ENCODE data around the gene ATAD3C. TPM values are rescaled to one million over a fixed set of nuclear protein-coding genes. Genes with fewer than 3 reads are reported as not detected.
"Not testable (repeated sequence)": the region's sequence is repeated elsewhere in the genome, so short reads cannot be mapped to it uniquely, and the experiment has no call there.

Gene ATAD3C
- total RNA-seq, 8 experiments from 2014 or later, result 0.38 to 2.1 (median 0.64) TPM

DNA sequence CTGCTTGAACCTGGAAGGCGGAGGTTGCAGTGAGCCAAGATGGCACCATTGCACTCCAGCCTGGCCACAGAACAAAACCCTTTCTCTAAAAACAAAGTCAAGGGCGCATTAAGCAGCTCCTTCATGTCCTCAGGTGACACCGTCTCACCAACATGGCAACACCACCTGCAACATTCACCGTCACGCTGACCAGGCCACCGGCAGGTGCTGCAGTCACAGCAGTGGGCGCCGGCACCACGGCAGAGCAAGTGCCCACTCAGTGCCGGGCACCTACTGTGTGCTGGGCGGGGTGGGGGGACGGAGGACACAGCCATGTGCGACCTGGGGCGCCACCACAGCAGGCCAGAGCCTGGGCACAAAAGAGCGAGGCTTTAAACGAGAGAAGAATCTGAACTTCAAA lies 34.2 kb downstream of the ATAD3C start:
- in situ Hi-C loops (cut with MboI; ENCODE audit: low pct_unique_long_range_greater_than_20kb in 2 of 9, low sequenced_read_pairs in 9 of 9, unreplicated experiment in 9 of 9), result no loop called here
- 86 to 100% (median 96%) methylated on average over 2 to 5 of the region's 16 CpGs; no CpG with 5 or more reads in 5 of the 10 experiments for WGBS, 10 experiments
- no peak for ATAC-seq (replicated peaks in 6 of 8)
- H3K27ac ChIP-seq, result no peak overlapping the region
- no peak overlapping the region for H3K4me3 ChIP-seq
- no peaks in the 10 kb centered on the region for H3K4me1 ChIP-seq (replicated peaks in 1 of 2)

DNA sequence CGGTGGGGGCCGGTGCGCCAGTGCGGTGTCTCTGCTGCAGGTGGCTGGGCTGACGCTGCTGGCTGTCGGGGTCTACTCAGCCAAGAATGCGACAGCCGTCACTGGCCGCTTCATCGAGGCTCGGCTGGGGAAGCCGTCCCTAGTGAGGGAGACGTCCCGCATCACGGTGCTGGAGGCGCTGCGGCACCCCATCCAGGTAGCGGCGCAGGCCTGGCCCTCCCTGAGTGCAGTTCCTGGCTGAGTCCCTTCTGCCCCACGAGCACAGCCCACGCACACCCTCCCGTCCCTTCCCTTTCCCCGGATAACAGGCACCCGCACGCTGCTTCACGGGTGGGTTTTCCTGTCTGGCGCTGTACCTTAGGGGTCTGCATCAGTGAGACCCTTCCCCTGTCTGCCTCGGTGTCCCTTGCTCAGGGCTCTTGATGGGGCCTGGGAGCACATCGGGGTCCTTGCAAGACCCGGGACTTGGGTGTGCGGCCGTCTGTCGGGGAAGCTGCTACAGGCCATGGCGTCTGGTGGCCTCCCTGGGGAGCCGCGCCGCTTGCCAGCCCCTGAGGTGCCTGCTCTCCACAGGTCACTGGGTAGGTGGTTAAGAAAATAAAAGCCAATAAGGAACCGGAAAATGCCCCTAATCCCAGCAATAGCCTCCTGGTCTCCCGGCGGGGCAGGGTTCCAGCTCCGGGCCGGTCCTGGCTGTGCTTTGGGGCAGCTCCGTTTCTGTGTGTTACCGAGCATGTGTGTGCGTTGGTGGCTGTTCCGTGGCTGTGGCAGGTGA lies 35.7 kb downstream of the ATAD3C start:
- in situ Hi-C loops (cut with MboI; ENCODE audit: low pct_unique_long_range_greater_than_20kb in 2 of 9, low sequenced_read_pairs in 9 of 9, unreplicated experiment in 9 of 9); H3K4me3 ChIP-seq; H3K4me1 ChIP-seq (replicated peaks in 1 of 2); H3K27ac ChIP-seq: not testable (repeated sequence)
- WGBS, 10 experiments, result 100% methylated on average over 2 to 3 of the region's 46 CpGs; no CpG with 5 or more reads in 7 of the 10 experiments
- ATAC-seq (replicated peaks in 6 of 8), result peak in 1 of 8 experiments; percentile 6

DNA sequence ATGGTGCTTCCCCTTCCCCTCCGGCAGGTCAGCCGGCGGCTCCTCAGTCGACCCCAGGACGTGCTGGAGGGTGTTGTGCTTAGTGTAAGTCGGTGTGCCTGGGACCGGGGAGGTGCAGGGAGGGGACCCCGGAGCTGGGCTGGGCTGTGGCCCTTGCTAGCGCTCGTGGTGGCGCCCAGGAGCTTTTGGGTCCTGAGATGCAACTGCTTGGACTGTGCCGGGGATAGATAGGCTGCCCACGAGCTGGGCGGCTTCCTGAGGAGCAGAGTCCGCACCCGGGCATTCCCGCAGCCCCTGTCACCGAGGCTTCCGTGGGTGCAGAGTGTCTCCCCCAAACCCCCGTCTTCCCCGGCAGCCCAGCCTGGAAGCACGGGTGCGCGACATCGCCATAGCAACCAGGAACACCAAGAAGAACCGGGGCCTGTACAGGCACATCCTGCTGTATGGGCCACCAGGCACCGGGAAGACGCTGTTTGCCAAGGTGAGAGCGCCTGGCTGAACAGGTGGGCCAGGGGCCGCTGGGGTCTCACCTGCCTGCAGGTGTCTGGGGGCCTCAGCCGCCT lies 36.3 kb downstream of the ATAD3C start:
- H3K27ac ChIP-seq; H3K4me1 ChIP-seq (replicated peaks in 1 of 2); in situ Hi-C loops (cut with MboI; ENCODE audit: low pct_unique_long_range_greater_than_20kb in 2 of 9, low sequenced_read_pairs in 9 of 9, unreplicated experiment in 9 of 9); ATAC-seq (replicated peaks in 6 of 8); H3K4me3 ChIP-seq: not testable (repeated sequence)
- WGBS, 10 experiments, result 93 to 97% (median 97%) methylated on average over 6 to 8 of the region's 31 CpGs; no CpG with 5 or more reads in 7 of the 10 experiments

DNA sequence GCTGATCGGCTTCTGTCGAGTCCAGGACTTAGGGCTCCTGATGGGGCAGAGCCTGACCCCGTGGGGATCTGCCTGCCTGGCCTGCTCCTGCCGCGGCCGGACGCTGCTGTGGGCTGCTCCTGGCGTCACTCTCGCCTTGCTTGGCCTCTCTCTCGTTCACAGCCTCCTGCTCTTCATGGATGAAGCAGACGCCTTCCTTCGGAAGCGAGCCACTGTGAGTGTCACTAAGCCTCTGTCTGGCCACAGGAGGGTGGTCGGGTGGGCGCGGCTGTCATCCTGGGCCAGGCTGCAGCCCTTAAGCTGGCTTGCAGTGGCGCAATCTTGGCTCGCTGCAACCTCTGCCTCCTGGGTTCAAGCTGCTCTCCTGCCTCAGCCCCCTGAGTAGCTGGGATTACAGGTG lies 38.2 kb downstream of the ATAD3C start:
- Histone ChIP-seq H3K4me3 (no peak overlapping the region), H3K4me1 (replicated peaks in 1 of 2) (no peaks in the 10 kb centered on the region), H3K27ac (no peak overlapping the region)
- in situ Hi-C loops (cut with MboI; ENCODE audit: low pct_unique_long_range_greater_than_20kb in 2 of 9, low sequenced_read_pairs in 9 of 9, unreplicated experiment in 9 of 9), result no loop called here
- WGBS, 10 experiments, result 83 to 100% (median 99%) methylated on average over 5 to 8 of the region's 18 CpGs; no CpG with 5 or more reads in 6 of the 10 experiments
- no peak for ATAC-seq (replicated peaks in 6 of 8)

DNA sequence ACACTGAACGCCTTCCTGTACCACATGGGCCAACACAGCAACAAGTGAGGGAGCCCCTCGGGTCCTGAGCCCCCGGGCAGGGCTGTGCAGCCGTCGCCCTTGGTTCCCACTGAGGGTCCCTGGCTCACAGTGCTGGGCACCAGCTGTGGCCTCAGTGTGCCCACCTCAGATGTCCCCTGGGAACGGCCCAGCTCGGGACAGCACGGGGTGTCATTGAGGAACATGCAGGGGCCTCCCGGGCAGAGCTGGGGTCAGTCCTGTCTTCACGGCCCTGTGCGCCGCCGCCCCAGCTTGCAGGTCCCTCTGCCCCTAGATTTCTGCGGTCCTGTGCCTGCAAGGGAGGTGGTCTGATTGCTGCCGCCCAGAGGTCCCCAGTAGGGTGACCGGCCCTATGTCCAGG lies 39.7 kb downstream of the ATAD3C start:
- in situ Hi-C loops (cut with MboI; ENCODE audit: low pct_unique_long_range_greater_than_20kb in 2 of 9, low sequenced_read_pairs in 9 of 9, unreplicated experiment in 9 of 9), result no loop called here
- ATAC-seq (replicated peaks in 6 of 8), result no peak
- Histone ChIP-seq H3K4me3 (no peak overlapping the region), H3K27ac (no peak overlapping the region), H3K4me1 (replicated peaks in 1 of 2) (no peaks in the 10 kb centered on the region)
- WGBS, 10 experiments, result 88 to 100% (median 98%) methylated on average over 4 to 7 of the region's 16 CpGs; no CpG with 5 or more reads in 6 of the 10 experiments

DNA sequence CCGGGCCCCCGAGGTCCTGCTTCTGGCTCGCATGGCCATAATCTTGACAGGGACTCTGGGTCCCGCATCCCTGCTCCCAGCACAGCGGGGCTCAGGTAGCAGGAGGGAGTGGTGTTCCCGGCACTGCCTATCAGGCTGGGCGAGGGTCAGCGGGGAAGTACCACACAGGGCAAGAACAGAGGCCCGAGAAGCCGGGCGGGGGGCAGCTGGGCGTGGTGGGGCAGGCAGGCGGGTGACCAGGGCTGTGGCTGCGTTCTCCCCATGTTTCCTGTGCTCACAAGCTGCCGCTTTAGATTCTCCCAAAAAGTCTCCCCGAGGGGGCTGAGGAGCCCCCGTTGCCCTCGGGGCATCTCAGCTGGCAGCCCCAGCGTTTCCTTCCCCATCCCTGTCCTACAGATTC lies 40.4 kb downstream of the ATAD3C start:
- Histone ChIP-seq H3K27ac (no peak overlapping the region), H3K4me1 (replicated peaks in 1 of 2) (no peaks in the 10 kb centered on the region), H3K4me3 (no peak overlapping the region)
- ATAC-seq (replicated peaks in 6 of 8), result no peak
- in situ Hi-C loops (cut with MboI; ENCODE audit: low pct_unique_long_range_greater_than_20kb in 2 of 9, low sequenced_read_pairs in 9 of 9, unreplicated experiment in 9 of 9), result no loop called here
- WGBS, 10 experiments, result 93 to 100% (median 100%) methylated on average over 1 to 8 of the region's 19 CpGs; no CpG with 5 or more reads in 7 of the 10 experiments

DNA sequence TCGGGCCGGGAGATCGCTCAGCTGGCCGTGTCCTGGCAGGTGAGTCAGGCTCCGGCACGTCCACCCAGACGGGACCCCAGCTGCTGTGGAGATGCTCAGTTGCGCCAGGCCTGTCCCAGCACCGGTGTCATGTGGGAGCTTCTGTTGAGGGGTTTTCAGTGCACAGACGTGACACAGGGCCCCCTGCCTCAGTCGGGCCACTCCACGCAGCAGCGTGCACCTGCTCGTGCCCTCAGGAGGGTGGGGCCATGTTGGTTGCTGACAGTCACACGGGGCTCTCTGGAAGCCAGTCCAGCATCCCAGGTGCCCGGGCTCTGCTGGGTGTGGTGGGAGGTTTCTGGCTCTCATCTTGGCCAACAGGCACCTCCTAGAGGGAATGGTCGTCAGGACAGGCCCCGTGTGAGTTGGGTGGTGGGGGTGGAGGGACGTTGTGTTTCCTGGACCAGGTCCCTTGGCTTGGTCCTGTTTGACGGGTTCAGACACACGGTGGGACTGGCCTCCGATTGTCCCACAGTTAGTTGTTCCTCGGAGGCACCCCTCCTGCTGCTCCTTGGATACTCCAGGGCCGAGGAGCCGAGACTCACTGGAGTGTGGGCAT lies 41.2 kb downstream of the ATAD3C start:
- 89 to 100% (median 96%) methylated on average over 1 to 11 of the region's 25 CpGs; no CpG with 5 or more reads in 5 of the 10 experiments for WGBS, 10 experiments
- no peak for ATAC-seq (replicated peaks in 6 of 8)
- H3K4me3 ChIP-seq, result no peak overlapping the region
- in situ Hi-C loops (cut with MboI; ENCODE audit: low pct_unique_long_range_greater_than_20kb in 2 of 9, low sequenced_read_pairs in 9 of 9, unreplicated experiment in 9 of 9), result no loop called here
- no peaks in the 10 kb centered on the region for H3K4me1 ChIP-seq (replicated peaks in 1 of 2)
- no peak overlapping the region for H3K27ac ChIP-seq

DNA sequence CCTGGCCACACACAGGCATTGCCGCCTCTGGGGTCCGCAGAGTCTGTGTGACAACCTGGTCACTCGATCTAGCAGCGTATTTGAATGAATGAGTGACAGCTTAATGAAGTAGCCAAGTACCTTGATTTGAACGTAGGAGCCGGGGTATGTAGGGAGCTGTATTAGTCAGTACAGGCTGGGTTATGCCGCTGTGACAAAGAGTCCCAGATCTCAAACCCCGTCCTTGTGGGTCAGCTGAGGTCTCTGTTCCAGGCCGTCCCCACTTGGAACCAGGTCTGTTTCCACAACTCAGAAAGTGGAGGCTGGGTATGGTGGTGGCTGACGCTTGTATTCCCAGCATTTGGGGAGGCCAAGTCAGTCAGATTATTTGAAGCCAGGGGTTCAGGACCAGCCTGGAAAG lies 42.1 kb downstream of the ATAD3C start:
- WGBS, 10 experiments, result 87 to 100% (median 96%) methylated on average over 2 to 10 of the region's 10 CpGs; no CpG with 5 or more reads in 3 of the 10 experiments
- Histone ChIP-seq H3K4me1 (replicated peaks in 1 of 2) (no peaks in the 10 kb centered on the region), H3K27ac (no peak overlapping the region), H3K4me3 (no peak overlapping the region)
- ATAC-seq (replicated peaks in 6 of 8), result no peak
- in situ Hi-C loops (cut with MboI; ENCODE audit: low pct_unique_long_range_greater_than_20kb in 2 of 9, low sequenced_read_pairs in 9 of 9, unreplicated experiment in 9 of 9), result no loop called here

DNA sequence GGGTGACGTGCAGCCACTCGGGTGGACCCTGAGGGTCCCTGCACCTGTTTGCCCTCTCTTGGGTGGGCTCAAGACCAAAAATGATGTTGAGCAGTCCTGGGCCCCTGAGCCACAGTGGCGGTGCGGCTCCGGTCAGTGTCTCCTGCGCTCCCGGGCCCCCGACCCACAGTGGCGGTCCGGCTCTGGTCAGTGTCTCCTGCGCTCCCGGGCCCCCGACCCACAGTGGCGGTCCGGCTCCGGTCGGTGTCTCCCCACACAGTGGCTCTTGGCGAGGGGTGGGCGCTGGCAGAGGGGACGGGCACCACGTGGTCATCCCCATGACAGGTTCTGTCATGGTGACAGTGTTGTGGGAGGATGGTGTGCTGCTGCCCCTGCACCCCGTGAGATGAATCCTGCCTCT lies 44.8 kb downstream of the ATAD3C start:
- ATAC-seq (replicated peaks in 6 of 8), result peak in 1 of 8 experiments; percentile 3
- H3K4me1 ChIP-seq (replicated peaks in 1 of 2); H3K27ac ChIP-seq; H3K4me3 ChIP-seq; in situ Hi-C loops (cut with MboI; ENCODE audit: low pct_unique_long_range_greater_than_20kb in 2 of 9, low sequenced_read_pairs in 9 of 9, unreplicated experiment in 9 of 9): not testable (repeated sequence)
- 100% methylated on average over 7 to 9 of the region's 22 CpGs; no CpG with 5 or more reads in 8 of the 10 experiments for WGBS, 10 experiments

DNA sequence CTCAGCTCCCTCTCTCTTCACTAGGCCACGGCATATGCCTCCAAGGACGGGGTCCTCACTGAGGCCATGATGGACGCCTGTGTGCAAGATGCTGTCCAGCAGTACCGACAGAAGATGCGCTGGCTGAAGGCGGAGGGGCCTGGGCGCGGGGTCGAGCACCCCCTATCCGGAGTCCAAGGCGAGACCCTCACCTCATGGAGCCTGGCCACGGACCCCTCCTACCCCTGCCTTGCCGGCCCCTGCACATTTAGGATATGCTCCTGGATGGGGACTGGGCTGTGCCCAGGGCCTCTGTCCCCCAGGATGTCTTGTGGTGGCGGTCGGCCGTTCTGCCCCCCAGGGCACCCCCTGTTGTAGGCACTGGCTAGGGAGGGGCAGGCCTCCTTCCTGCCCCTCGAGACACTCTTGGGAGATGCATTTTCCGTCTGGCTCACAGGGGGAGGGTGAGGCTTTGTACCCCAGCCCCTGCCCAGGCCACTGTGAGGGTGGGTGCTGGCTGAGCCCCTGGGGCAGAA lies 46.0 kb downstream of the ATAD3C start:
- H3K4me3 ChIP-seq; H3K27ac ChIP-seq; H3K4me1 ChIP-seq (replicated peaks in 1 of 2); in situ Hi-C loops (cut with MboI; ENCODE audit: low pct_unique_long_range_greater_than_20kb in 2 of 9, low sequenced_read_pairs in 9 of 9, unreplicated experiment in 9 of 9): not testable (repeated sequence)
- 80 to 100% (median 91%) methylated on average over 1 to 13 of the region's 18 CpGs; no CpG with 5 or more reads in 4 of the 10 experiments for WGBS, 10 experiments
- ATAC-seq (replicated peaks in 6 of 8), result peak in 5 of 8 experiments; percentile 18 to 40 (median 27)

DNA sequence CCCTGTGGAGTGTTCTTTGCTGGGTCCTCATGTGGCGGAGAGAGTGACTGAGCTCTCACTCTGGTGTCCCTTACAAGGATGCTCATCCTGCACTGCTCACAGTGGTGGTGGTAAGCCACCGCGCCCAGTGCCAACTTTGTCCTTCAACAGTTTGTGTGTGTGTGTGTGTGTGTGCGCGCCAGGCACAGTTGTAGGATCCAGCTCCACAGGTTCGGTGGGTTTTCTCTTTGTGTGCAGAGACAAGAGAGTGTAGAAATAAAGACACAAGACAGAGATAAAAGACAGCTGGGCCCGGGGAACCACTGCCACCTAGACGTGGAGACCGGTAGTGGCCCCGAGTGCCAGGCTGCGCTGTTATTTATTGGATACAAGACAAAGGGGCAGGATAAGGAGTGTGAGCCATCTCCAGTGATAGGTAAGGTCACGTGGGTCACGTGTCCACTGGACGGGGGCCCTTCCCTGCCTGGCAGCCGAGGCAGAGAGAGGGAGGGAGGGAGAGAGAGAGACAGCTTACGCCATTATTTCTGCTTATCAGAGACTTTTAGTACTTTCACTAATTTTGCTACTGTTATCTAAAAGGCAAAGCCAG lies 55.4 kb downstream of the ATAD3C start:
- WGBS, 10 experiments, result 0 to 88% (median 36%) methylated on average over 2 to 9 of the region's 16 CpGs; no CpG with 5 or more reads in 4 of the 10 experiments
- H3K4me3 ChIP-seq, result peak overlapping the region in 1 of 5 donors; percentile 4

DNA sequence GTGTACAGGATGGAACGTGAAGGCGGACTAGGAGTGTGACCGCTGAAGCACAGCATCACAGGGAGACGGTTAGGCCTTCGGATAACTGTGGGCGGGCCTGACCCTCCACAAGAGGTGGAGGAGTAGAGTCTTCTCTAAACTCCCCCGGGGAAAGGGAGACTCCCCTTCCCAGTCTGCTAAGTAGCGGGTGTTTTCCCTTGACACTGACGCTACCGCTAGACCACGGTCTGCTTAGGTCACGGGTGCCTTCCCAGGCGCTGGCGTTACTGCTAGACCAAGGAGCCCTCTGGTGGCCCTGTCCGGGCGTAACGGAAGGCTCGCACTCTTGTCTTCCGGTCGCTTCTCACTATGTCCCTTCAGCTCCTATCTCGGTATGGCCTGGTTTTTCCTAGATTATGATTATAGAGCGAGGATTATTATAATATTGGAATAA lies 55.9 kb downstream of the ATAD3C start:
- in situ Hi-C loops (cut with MboI; ENCODE audit: low pct_unique_long_range_greater_than_20kb in 2 of 9, low sequenced_read_pairs in 9 of 9, unreplicated experiment in 9 of 9), result not testable (repeated sequence)
- peak overlapping the region; percentile 53 to 75 for H3K27ac ChIP-seq
- peak overlapping the region in 1 of 5 donors; percentile 4 for H3K4me3 ChIP-seq
- H3K4me1 ChIP-seq (replicated peaks in 1 of 2), result peaks cover 7 to 15% of the 10 kb centered on the region in 2 donors
- WGBS, 10 experiments, result 0 to 100% (median 15%) methylated on average over 1 to 6 of the region's 22 CpGs; no CpG with 5 or more reads in 5 of the 10 experiments
- ATAC-seq (replicated peaks in 6 of 8), result peak; percentile 63 to 76 (median 70)

More for the DNA sequence above, 55.4 kb downstream of the ATAD3C start:
- peak; percentile 18 to 79 (median 62) for ATAC-seq (replicated peaks in 6 of 8)
- Histone ChIP-seq H3K27ac (peak overlapping the region; percentile 53 to 75), H3K4me1 (replicated peaks in 1 of 2) (peaks cover 7 to 15% of the 10 kb centered on the region in 2 donors)
- in situ Hi-C loops (cut with MboI; ENCODE audit: low pct_unique_long_range_greater_than_20kb in 2 of 9, low sequenced_read_pairs in 9 of 9, unreplicated experiment in 9 of 9), result not testable (repeated sequence)

Data from motor neuron (in vitro differentiated cells).